HG02588 (cell line): ENCODE measurements around the gene KCNJ2.

Experiments used
- ATAC-seq: cut with Tn5 transposase; IDR thresholded peaks from one replicate; pipeline ENCODE4 v1.9.1; 2021; ENCODE audit warnings: mild to moderate bottlenecking, moderate library complexity; ENCODE audit not compliant: unreplicated experiment

The KCNJ2 gene

DNA sequence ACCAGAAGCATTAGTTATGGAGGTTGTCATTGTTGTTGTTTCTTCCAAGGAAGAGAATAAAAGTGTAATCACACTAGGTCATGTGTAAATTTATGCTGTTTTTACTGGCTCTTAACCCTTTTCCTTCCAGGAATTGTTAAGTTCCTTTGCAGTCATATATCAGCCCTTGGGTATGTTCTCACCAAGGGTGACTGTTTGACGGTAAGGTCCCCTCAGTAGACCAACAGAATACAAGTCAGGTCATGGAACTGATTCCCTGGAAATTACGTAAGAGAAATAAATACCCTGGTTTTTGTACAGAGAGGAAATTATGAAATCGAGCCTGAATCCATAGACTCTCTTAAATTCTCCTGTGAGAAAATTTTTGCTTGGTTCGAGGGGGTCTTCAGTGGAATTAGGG, 11.2 kb upstream of the KCNJ2 start:
- ATAC-seq = no peak

DNA sequence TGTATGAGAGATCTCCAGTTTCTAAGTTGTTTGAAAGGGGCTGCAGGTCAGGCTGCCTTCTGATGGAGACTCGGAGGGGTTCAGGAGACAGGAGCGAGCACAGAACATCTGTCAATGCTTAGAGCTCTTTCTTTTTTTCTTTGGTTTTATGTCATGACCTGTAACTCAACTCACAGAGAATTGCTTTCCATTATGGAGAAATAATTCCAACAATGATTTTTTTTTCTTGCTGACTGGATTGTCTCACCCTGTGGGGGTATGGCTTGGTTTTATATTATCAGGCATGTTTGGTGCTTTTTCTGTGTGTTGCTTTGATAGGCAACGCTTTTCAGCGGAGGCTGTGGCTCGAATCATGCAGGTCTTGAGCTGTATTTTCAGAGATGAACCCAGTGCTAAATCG, 10.7 kb upstream of the KCNJ2 start:
- ATAC-seq = no peak

DNA sequence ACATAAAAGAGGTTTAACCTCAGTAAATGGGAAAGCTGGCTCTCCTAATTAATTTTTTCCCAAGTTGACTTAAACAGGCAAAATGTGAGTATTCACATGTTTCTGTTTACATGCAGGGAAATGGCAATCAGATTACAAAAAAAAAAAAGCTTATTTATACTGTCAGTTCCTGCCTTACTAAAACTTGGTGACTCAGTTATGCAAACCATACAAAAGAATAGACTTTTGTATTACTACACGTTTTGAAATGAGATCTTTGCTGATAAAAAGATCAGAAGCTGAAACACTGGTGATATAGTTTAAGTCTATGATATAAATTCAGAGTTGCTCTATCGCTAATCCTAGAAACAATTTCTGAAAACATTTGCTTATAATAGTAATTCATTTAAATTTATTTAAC, 9.4 kb upstream of the KCNJ2 start:
- no peak for ATAC-seq

DNA sequence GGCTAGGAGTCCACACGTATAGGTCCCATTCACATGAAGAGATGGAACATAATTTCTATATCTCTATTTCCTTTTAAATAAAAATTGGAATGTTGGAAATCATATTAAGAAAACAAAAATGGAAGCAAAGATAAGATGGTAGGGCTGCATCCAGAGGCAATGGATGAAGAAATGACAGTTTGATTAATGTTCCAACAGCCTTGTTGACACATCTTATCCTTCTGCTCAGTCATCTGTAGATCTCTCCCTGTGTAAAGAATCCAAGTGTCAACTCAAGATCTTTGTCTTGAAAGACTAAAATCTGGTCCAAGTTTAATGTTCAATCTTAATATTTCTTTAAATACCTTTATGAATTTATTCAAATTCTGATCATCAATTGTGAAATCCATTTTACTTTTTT, 7.8 kb upstream of the KCNJ2 start:
- ATAC-seq = no peak

DNA sequence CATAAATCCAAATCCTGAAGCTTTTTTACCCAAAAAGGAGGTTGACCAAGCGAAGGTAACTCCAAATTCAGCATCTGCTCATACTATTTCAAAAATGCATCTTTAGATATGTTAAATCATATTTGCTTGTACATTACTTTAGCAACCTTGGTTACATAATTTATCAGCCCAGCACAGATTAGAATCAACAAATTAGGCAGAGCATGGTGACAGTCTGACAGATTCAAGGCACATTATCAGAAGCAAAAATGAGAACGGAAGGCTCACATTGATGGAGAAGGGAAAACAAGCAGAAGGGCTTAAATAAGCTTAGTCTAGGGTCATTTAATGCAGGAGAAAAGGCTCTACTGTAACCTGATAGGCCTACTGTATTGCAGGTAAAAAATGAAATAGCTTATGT, 3.9 kb upstream of the KCNJ2 start:
- ATAC-seq = no peak

DNA sequence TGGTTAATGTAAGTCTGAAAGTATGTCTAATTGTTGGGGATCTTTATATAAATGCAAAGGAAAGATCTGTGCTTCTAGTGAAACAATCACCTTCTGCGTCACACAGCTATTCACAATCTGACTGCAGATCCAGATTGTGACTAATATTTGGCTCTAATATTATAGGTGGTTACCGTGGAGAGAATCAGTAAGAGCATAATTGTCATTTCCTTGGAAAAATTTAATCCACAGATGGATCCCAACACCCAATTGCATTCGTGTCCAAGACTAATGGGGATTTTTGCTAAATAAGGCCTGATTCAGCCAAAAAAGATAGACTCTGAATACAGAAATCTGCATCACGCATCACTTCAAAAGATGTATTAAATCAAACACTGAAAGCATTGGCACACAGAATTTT, 2.7 kb upstream of the KCNJ2 start:
- ATAC-seq = no peak

DNA sequence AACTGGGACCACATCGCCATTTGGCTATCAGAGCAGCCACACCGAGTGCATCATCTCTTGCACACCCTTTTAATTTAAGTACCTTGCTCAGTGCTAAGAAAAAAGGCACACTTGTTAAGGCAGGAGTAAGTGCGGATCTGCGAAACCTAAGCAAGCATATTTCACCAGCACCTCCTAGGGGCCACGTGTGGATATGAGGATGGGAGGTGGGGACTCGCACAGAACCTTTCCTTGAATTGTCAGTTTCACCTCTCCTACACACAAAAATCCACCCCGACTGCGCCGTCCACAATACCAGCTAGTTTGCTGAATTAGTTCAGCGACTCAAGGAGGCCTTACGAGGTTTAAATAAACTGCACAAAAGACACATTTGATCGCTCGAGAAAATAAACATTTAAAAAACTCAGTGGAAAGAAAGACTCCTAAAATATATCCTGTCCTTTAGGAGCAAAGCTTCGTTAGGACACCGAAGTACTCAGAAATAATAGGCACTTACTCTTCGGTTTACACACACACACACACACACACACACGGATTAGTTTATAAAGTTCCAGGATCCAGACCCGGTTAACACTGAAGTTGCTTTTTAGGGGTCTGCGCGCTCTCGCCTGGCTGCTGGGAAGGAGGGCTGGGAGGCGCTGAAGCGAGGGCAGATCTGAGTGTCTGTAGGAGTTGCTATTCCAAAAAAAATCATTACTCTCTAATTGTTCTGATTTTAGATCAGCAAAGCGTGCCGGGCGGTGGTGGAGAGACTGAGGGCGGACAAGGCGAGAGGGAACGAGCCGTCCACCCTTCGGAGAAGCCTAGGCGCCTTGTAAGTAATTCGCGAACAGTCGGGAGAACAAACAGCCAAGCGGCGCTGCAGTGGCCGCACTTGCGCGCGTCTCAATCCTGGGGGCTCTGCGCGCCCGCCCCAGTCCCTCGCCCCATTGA, 1.0 kb upstream of the KCNJ2 start:
- no peak for ATAC-seq

DNA sequence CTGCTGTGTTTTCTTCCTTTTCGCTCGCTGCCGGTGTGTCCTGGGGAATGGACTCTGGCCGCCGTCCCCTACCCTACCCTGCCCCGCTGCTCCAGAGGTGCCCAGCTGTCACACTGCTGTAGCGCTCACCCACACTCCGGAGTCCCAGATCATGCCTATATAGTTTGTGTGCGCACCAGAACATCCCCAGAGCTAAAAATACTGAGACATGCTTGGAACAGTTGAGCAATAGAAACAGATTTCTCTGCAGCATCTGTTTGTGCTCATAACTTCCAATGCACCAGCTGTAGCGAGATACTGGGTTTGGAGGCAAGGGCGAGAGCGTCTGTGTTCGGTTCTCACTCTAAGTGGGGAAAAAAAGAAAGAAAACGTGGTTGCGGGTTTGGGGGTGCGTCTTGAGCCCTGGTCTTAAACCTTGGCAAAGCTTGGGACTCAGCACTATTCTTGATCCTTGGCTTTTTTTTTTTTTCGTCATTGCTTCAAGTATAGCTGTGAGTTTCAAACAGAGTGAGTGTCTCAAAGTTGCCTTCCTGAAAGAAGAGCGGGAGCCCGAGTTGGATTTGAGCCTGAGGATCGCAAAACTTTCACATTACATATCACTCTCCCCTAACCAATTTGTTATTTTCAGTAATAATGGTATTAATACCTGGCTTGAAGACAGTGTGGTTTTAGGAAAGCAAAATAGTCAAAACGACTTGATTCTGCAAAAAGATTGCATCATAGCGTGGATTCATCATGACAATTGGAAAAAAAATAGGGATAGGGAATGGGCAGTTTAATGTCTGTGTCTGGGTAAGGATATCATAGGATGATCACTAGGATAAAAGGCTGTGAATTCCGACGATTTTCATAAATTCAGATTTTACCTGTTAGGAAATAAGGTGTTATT, 621 bp downstream of the KCNJ2 start:
- no peak for ATAC-seq

DNA sequence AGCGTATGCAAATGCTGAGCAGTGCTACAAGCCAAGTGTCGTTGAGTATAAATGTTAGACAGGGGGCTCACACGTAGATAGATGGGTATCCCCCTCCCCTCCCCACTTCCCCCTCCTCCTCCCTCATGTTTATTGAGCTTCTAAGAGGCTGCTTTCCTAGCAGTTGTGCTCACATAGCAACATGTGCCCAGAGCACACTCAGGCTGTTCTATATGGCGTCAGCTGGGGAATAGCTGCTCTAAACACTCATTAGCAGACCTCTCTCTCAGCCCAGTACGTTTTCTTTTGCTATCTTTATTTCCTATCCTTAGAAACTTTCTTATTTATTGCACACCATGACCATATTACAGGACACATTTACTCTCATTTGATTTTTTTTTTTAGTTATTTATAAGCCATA, 1.8 kb downstream of the KCNJ2 start:
- no peak for ATAC-seq

DNA sequence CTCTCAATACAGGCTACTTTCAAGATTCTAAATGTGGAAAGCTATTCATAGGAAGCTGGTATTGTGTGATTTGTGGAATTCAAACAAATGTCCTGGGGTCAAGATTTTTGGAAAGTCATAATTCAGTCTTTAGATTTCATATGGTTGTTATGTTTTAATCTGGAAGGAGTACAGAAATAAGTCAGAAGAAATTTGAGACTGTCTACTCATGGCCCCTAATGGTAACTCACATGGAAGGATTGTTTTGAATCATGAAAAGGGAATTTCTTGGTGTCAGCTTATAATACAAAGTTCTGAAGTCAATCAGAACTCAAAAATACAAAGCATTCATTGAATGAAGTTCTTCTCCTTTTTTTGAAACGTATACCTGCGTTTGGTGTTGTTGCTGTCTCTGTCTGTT, 3.1 kb downstream of the KCNJ2 start:
- ATAC-seq = no peak

DNA sequence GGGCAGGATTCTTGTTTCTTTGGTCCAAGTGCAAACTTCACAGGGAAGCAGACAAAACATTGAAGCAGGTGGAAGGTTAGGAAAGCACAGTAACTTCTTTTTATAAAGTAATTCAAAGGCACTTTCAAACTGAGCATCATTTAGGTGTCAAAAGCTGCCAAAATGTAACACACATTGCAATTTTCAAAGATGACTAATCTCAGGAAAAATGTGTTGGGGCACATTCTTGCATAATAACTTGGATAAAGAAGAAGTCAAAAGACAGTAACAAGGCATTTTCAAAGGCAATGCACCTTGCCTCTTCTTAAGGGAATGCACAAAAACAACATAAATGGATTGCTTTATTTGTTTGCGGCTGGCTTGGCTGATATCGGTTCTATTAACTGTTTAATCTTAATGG, 3.6 kb downstream of the KCNJ2 start:
- ATAC-seq = no peak

DNA sequence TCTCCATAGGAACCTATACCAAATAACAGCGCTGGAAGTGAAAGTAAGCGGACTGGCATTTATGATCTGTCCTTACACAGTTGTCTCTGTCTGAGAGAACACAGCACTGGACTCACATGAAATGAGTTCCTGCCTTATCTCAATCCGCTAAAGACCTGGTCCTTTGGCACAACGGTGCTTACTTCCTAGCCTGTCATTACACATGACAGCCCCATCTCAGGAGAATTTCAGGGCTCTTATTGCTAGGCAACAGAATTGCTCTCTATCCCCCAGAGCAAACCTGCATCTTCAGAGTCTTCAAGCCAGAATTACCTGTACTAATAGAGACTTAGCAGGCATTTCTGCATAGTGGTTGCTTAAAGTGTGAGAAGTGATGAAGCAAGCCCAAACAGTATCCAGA, 4.3 kb downstream of the KCNJ2 start:
- no peak for ATAC-seq

DNA sequence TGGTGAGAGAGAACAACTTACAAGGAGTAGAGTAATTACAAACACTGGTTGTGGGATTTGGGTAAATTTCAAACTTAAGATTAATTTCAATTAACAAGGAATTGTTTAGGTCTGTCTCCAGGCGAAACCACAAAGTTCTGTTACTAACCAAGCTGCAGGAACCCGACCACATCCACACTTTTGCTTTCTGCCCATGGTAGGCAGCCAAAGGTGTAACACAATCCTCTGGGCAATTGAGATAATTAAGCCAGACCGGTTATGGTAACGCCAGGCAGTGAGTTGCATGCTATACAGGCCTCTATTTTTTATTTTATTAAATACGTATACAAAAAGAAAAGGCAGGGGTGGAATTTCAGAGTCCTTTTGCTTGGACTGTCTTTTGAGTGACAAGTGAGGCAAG, 12.0 kb downstream of the KCNJ2 start:
- no peak for ATAC-seq

DNA sequence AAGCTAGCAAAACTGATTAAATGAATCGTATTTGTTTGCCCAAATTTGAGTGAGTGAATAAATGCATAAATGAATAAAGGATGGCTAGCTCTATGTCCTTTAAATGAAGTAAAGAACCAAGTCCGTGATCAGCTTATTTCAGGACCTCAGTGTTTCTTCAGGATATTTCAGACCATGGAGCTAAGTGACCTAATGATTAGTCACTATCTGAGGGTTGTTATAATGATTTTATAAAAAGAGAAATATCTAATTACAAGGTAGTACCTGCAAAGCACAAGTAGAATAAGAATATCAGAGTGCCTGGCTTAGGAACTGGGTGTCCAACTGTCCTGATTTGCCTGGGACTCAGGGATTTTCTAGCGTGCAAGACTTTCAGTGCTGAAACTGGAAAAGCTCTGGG, 12.5 kb downstream of the KCNJ2 start:
- ATAC-seq = no peak

DNA sequence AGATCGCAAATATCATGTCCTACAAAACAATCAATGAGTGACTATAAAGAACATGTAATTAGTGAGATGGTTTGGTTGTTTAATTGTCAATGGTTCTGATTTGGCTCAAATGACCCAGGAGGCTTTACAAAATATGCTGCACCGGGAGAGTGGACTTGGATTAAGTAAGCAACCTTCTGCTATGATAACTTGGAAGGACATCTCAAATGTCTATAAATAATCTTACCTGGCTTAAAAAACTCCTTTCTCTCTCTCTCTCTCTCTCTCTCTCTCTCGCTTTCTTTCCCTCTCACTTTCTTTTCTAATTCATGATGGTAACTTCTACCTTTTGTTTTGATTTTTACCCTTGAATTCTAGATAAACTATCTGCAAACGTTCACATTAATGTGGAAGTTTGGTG, 14.2 kb downstream of the KCNJ2 start:
- no peak for ATAC-seq

DNA sequence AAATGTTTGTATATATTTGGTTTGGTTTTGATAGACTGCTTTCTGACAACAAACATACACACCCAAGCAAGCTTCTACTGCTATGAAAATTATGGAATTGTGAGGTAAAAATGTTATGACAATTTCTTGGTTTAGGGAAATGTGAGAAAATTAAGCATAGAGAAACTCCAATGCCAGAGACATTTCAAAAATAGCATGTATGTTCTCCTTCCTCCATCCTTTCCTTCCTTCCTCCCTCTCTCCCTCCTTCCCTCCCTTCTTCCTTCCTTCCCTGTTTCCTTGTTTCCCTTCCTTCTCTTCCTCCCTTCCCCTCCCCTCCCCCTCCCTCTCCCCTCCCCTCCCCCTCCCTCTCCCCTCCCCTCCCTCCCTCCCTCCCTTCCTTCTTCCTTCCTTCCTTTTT, 14.9 kb downstream of the KCNJ2 start:
- ATAC-seq = no peak

DNA sequence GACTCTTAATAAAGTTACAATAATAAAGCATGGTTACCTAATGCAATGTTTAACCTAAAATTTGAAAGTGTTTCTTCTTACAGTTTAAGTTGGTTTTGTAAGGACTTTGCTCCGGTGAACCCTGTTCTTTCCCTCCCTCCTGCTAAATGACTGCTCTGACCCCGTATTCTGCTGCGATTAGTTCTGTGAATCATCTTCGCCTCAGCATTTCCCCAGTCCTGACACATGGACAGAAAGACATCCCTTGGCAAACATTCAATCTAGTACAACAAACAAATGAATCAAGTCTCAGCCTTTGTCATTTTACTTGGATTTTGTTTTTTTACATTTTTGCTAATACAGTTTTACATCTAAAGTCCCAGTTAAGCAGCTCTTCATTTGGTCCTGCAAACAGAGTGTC, 15.4 kb downstream of the KCNJ2 start:
- no peak for ATAC-seq

DNA sequence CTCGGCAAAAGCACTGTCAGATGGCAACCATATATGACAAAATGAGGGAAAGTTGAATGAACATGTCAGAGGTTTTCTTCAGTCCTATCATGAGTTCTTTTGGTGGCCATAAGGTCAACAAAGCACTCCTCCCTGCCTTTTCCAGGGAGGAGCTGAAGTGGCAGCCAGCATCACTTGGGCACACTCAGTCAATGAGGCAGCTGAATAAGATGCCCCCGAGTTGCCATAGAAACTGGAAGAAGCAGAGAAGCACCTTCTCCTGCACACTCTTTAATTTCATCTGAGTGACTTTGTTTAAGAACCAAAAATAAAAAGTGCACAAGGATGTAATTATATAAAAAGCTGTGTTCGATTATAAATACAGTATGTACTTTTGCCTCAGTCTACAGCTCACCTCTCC, 16.0 kb downstream of the KCNJ2 start:
- ATAC-seq = no peak

DNA sequence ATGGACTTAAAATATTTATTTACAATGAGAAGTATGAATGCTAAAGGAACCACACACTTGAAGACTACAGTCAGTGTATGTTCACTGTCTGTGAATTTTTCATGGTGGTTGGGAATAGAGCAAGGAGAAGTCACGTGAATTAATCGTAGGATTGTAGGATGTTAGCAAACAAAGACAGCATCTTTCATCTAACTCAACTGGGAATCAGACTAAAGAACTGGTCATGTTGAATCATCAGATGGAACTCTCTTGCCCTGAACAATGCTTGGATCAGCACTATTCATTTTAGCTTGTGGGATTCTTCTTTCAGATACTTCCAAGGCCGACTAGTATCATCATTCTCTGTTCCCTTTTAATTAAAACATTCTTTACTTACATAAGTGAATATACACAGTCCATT, 18.1 kb downstream of the KCNJ2 start:
- ATAC-seq = no peak

DNA sequence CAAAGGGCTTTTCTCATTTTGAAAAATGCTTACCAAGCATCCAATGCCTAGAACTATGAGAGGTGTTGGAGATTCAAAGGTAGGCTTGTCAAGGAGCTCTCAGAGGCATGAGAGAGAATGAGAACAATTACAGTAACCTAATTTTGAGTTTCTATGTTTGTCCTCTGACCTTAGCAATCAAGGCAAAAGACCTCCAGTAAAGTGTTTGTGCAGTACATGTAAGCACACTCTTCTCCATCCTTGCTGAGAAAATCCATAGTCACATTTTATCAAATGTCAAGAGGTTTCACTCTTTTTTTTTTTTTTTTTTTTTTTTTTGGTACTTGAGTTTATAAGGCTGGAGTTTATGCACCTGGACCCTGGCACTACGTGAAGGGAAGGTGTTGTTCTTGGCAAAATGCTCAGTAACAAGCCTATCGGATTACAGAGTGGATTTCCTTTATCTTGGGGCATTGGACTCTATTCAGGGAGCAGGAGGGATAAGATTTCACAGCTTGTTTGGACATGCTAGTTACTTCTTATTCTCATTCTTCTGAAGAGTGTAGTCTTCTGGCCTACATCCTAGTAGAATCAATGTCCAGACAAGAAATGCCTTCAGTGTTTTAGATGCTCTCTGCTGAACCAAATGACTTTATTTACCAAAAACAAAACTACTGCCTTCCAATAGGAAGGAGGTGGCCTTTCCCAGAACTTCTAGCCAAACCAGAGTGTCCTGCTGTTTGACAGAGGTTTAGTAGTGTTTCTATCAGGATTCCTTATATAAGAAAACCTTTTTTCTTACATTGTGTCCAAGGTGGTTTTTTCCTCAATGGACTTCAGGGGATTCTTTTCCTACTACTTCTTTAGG, 21.9 kb downstream of the KCNJ2 start:
- no peak for ATAC-seq

DNA sequence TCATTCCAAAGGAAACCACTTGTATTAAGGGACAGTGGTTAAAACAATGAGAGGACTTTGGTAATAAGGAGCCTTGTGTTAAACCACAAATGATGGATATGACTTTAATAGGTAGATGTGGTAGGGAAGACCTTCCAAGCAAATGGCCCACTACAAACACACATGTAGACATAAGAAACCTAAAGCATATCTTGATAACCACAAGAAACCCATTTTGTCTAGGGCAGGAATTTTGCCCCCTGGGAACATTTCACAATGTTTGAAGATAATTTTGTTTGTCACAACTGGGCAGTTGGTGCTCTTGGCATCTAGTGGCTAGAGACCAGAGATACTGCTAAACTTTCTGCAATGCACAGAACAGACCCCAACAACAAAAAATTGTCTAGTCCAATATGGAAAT, 25.8 kb downstream of the KCNJ2 start:
- no peak for ATAC-seq
